ENCODE data around the gene CLIC6. TPM values are rescaled to one million over a fixed set of nuclear protein-coding genes. Genes with fewer than 3 reads are reported as not detected.

The CLIC6 gene
- total RNA-seq, 2 experiments from 2014 or later: not detected

GRCh38 chr21:34642211-34643075 is 26.4 kb upstream of the CLIC6 start:
- Histone ChIP-seq H3K36me3 (ENCODE audit: insufficient read depth, low read length) (no peaks in the 10 kb centered on the region), H4K20me1 (ENCODE audit: insufficient read depth, low read length) (no peaks in the 10 kb centered on the region), H3K79me2 (ENCODE audit: insufficient read depth, low read depth, low read length) (no peaks in the 10 kb centered on the region), H3K9me2 (ENCODE audit: insufficient read depth, low read length) (no peaks in the 10 kb centered on the region), H3K9me3 (ENCODE audit: low read length) (no peaks in the 10 kb centered on the region), H3K4me2 (ENCODE audit: low read length) (peak overlapping the region; percentile 39), H2AFZ (ENCODE audit: low read length) (no peak overlapping the region), H3K4me3 (ENCODE audit: low read depth, low read length, poor library complexity, severe bottlenecking) (no peak overlapping the region), H3K27ac (ENCODE audit: low read depth, low read length, poor library complexity, severe bottlenecking) (no peak overlapping the region), H3K4me1 (ENCODE audit: insufficient read depth, low read length, poor library complexity, severe bottlenecking) (peaks cover 17% of the 10 kb centered on the region)
- DNase-seq (ENCODE audit: low spot score): peak; percentile 68
- intact Hi-C loops (cut with micrococcal nuclease; ENCODE audit: unreplicated experiment): loop anchor here (10.0 kb wide), 1 partner anchor 62 kb away; no protein-coding TSS in a partner anchor
- no TSS peak for BruUV-seq (replicated peaks)
- ChIA-PET POLR2A (no interaction called here), CTCF (ENCODE audit: unreplicated experiment) (no interaction called here)
- TF ChIP-seq EZH2phosphoT487 (IDR thresholded peaks at IDR 0.05; ENCODE audit: borderline replicate concordance, low read depth, low read length) (no peak), CTCF (conservative IDR thresholded peaks at IDR 0.05; ENCODE audit: low read length) (no peak)

GRCh38 chr21:34644825-34645224 is 24.0 kb upstream of the CLIC6 start:
- TF ChIP-seq CTCF (conservative IDR thresholded peaks at IDR 0.05; ENCODE audit: low read length) (no peak), EZH2phosphoT487 (IDR thresholded peaks at IDR 0.05; ENCODE audit: borderline replicate concordance, low read depth, low read length) (no peak)
- Histone ChIP-seq H3K79me2 (ENCODE audit: insufficient read depth, low read depth, low read length) (no peaks in the 10 kb centered on the region), H3K4me1 (ENCODE audit: insufficient read depth, low read length, poor library complexity, severe bottlenecking) (peaks cover 17% of the 10 kb centered on the region), H3K27ac (ENCODE audit: low read depth, low read length, poor library complexity, severe bottlenecking) (no peak overlapping the region), H3K4me2 (ENCODE audit: low read length) (no peak overlapping the region), H4K20me1 (ENCODE audit: insufficient read depth, low read length) (no peaks in the 10 kb centered on the region), H3K36me3 (ENCODE audit: insufficient read depth, low read length) (no peaks in the 10 kb centered on the region), H3K9me2 (ENCODE audit: insufficient read depth, low read length) (no peaks in the 10 kb centered on the region), H3K4me3 (ENCODE audit: low read depth, low read length, poor library complexity, severe bottlenecking) (no peak overlapping the region), H2AFZ (ENCODE audit: low read length) (no peak overlapping the region), H3K9me3 (ENCODE audit: low read length) (no peaks in the 10 kb centered on the region)
- no peak for DNase-seq (ENCODE audit: low spot score)
- ChIA-PET CTCF (ENCODE audit: unreplicated experiment) (no interaction called here), POLR2A (interaction anchor here (0.6 kb wide), 1 partner anchor 399 kb away, joined by 4 read pairs; no protein-coding TSS in a partner anchor)
- BruUV-seq (replicated peaks): no TSS peak
- intact Hi-C loops (cut with micrococcal nuclease; ENCODE audit: unreplicated experiment): loop anchor here (10.0 kb wide), 1 partner anchor 60 kb away; no protein-coding TSS in a partner anchor

- no peaks in the 10 kb centered on the region for H3K9me2 ChIP-seq (ENCODE audit: insufficient read depth, low read length)
- H2AFZ ChIP-seq (ENCODE audit: low read length): no peak overlapping the region
- H4K20me1 ChIP-seq (ENCODE audit: insufficient read depth, low read length): no peaks in the 10 kb centered on the region
- intact Hi-C loops (cut with micrococcal nuclease; ENCODE audit: unreplicated experiment): loop anchor here (10.0 kb wide), 1 partner anchor 57 kb away; no protein-coding TSS in a partner anchor
- DNase-seq (ENCODE audit: low spot score): no peak
- ChIA-PET CTCF (ENCODE audit: unreplicated experiment) (no interaction called here), POLR2A (no interaction called here)
- no peak overlapping the region for H3K27ac ChIP-seq (ENCODE audit: low read depth, low read length, poor library complexity, severe bottlenecking)
- no peak overlapping the region for H3K4me3 ChIP-seq (ENCODE audit: low read depth, low read length, poor library complexity, severe bottlenecking)
- no peaks in the 10 kb centered on the region for H3K9me3 ChIP-seq (ENCODE audit: low read length)
- BruUV-seq (replicated peaks): no TSS peak
- no peaks in the 10 kb centered on the region for H3K79me2 ChIP-seq (ENCODE audit: insufficient read depth, low read depth, low read length)
- peaks cover 3% of the 10 kb centered on the region for H3K4me1 ChIP-seq (ENCODE audit: insufficient read depth, low read length, poor library complexity, severe bottlenecking)
- no peak for TF ChIP-seq EZH2phosphoT487 (IDR thresholded peaks at IDR 0.05; ENCODE audit: borderline replicate concordance, low read depth, low read length)
- TF ChIP-seq CTCF (conservative IDR thresholded peaks at IDR 0.05; ENCODE audit: low read length): no peak
- H3K36me3 ChIP-seq (ENCODE audit: insufficient read depth, low read length): no peaks in the 10 kb centered on the region
- no peak overlapping the region for H3K4me2 ChIP-seq (ENCODE audit: low read length)
Measured at GRCh38 chr21:34647555-34647954, 21.2 kb upstream of the CLIC6 start.

Data from OCI-LY7 (cell line).